GM12891 (cell line): ENCODE data around the gene MTA3.

Experiments
- POU2F2 ChIP-seq: IDR thresholded peaks from 2 replicates; pipeline ENCODE4 v1.6.1; 2011; ENCODE audit warnings: low read depth, mild to moderate bottlenecking, control low read depth, low read length, moderate library complexity
- TAF1 ChIP-seq: IDR thresholded peaks from 2 replicates; pipeline ENCODE4 v1.6.1; 2011; ENCODE audit warnings: low read depth, low read length, control low read depth

- TF ChIP-seq TAF1 = no peak
- TF ChIP-seq POU2F2 = no peak
Measured at GRCh38 chr2:42713920-42714319, 145.5 kb downstream of the MTA3 start.
